ENCODE results near the gene MYO1G.

DNA sequence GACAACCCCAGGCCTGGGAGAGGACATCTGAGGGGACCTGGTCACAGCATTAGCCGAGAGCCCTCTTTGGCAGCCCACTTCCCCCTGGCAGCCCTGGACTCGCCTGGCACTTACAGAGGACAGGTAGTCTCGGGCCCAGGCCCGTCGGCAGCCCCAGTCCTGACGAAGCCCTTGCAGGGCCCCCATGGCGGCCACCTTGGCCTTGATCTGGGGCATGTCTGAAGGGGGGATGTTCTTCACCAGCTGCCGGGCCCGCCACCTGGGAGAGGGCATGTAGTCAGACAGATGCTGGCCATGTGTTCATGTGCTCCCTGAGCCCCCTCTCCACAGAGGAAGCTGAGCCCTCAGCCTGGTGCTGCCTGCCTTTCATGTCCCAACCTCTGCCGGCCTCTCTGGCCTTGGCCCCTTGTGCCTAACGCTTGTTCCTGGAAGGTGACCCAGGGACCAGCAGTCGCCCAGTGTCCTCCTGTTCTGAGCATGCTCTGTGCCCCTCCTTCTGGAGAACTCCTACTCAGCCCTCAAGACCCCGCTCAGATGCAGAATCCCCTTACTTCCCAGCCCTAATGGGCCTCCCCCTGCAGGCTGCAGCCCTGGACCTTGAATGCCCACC lies 13.9 kb downstream of the MYO1G start:
- TF ChIP-seq ZNF565 (CRISPR knock-in tag; conservative IDR thresholded peaks at IDR 0.05; ENCODE audit: low read depth) (no peak), CSDC2 (CRISPR knock-in tag; IDR thresholded peaks at IDR 0.05) (no peak), ZFP3 (CRISPR knock-in tag; IDR thresholded peaks at IDR 0.05) (peak; percentile 95), ZFP30 (CRISPR knock-in tag; IDR thresholded peaks at IDR 0.05) (no peak), RARB (CRISPR knock-in tag; IDR thresholded peaks at IDR 0.05) (no peak), ZC3H10 (CRISPR knock-in tag; IDR thresholded peaks at IDR 0.05) (no peak)
- TF ChIP-seq, protein P1, sequence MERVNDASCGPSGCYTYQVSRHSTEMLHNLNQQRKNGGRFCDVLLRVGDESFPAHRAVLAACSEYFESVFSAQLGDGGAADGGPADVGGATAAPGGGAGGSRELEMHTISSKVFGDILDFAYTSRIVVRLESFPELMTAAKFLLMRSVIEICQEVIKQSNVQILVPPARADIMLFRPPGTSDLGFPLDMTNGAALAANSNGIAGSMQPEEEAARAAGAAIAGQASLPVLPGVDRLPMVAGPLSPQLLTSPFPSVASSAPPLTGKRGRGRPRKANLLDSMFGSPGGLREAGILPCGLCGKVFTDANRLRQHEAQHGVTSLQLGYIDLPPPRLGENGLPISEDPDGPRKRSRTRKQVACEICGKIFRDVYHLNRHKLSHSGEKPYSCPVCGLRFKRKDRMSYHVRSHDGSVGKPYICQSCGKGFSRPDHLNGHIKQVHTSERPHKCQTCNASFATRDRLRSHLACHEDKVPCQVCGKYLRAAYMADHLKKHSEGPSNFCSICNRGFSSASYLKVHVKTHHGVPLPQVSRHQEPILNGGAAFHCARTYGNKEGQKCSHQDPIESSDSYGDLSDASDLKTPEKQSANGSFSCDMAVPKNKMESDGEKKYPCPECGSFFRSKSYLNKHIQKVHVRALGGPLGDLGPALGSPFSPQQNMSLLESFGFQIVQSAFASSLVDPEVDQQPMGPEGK (CRISPR knock-in tag; IDR thresholded peaks at IDR 0.05; ENCODE audit: borderline replicate concordance) = no peak
- TF ChIP-seq, protein P2, sequence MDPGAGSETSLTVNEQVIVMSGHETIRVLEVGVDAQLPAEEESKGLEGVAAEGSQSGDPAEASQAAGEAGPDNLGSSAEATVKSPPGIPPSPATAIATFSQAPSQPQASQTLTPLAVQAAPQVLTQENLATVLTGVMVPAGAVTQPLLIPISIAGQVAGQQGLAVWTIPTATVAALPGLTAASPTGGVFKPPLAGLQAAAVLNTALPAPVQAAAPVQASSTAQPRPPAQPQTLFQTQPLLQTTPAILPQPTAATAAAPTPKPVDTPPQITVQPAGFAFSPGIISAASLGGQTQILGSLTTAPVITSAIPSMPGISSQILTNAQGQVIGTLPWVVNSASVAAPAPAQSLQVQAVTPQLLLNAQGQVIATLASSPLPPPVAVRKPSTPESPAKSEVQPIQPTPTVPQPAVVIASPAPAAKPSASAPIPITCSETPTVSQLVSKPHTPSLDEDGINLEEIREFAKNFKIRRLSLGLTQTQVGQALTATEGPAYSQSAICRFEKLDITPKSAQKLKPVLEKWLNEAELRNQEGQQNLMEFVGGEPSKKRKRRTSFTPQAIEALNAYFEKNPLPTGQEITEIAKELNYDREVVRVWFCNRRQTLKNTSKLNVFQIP (CRISPR knock-in tag; IDR thresholded peaks at IDR 0.05; ENCODE audit: borderline replicate concordance, low read depth) = no peak
- TF ChIP-seq, protein P3, sequence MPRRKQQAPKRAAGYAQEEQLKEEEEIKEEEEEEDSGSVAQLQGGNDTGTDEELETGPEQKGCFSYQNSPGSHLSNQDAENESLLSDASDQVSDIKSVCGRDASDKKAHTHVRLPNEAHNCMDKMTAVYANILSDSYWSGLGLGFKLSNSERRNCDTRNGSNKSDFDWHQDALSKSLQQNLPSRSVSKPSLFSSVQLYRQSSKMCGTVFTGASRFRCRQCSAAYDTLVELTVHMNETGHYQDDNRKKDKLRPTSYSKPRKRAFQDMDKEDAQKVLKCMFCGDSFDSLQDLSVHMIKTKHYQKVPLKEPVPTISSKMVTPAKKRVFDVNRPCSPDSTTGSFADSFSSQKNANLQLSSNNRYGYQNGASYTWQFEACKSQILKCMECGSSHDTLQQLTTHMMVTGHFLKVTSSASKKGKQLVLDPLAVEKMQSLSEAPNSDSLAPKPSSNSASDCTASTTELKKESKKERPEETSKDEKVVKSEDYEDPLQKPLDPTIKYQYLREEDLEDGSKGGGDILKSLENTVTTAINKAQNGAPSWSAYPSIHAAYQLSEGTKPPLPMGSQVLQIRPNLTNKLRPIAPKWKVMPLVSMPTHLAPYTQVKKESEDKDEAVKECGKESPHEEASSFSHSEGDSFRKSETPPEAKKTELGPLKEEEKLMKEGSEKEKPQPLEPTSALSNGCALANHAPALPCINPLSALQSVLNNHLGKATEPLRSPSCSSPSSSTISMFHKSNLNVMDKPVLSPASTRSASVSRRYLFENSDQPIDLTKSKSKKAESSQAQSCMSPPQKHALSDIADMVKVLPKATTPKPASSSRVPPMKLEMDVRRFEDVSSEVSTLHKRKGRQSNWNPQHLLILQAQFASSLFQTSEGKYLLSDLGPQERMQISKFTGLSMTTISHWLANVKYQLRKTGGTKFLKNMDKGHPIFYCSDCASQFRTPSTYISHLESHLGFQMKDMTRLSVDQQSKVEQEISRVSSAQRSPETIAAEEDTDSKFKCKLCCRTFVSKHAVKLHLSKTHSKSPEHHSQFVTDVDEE (CRISPR knock-in tag; IDR thresholded peaks at IDR 0.05) = no peak

Data from SK-N-SH treated with all-trans-retinoic acid at 6 μM for 48 hours (cell line).